NCI-H82 (cell line): Measurements from ENCODE around the gene KISS1.

ENCODE experiments used
- DNase-seq: peaks from one replicate; lab custom pipeline; 2025; lab: John Stamatoyannopoulos, UW

KISS1 gene

DNA sequence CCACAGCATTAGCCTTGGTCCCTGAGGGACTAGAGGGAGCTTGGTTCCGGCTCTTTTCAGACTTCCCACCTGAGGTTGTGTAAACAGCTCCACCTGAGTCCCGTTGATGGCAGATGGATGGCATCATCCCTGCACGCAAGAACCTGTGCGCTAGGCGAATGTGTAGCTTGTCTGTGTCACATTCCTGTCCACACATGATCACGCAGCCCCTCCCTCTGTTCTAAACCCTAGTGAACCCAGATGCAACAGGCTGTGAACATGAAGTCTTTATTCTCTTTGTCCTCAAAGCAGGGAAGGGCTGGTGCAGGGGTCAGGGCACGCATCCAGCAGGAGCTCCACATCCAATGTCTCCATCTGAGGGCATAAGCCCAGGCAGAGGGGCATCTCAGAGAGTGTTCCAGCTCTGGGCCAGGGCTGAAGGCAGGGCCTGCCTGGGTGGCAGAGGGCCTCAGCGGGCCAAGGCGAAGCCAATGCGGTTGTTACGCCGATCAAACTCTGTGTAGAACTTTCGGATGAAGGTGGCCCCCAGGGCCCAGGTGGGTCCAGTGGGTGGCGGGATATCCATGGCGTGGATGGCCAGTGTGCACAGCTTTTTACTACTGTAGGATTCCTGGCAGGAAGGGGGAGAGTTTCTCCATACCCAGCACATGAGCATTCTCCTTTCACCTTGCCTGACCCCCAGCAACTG lies 41.6 kb downstream of the KISS1 start:
- DNase-seq = no peak

DNA sequence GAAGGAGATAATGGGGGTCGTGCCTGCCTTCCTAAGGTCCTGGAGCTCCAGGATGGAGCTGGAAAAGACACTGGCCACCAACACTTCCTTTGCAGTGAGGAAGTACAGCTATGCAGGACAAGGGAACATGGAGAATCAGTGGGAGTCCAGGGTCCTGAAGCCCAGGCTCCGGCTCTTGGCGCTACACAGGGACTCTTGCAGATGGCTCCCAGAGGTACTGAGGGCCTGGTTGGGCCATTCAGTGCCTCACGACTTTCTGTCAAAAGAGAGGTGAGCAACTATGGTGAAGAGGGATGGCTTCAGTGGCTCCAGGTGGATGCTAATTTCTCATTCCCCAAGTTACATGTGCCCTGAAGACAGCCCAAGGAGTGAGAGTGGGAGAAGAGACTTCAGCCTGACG lies 42.6 kb downstream of the KISS1 start:
- DNase-seq = no peak

DNA sequence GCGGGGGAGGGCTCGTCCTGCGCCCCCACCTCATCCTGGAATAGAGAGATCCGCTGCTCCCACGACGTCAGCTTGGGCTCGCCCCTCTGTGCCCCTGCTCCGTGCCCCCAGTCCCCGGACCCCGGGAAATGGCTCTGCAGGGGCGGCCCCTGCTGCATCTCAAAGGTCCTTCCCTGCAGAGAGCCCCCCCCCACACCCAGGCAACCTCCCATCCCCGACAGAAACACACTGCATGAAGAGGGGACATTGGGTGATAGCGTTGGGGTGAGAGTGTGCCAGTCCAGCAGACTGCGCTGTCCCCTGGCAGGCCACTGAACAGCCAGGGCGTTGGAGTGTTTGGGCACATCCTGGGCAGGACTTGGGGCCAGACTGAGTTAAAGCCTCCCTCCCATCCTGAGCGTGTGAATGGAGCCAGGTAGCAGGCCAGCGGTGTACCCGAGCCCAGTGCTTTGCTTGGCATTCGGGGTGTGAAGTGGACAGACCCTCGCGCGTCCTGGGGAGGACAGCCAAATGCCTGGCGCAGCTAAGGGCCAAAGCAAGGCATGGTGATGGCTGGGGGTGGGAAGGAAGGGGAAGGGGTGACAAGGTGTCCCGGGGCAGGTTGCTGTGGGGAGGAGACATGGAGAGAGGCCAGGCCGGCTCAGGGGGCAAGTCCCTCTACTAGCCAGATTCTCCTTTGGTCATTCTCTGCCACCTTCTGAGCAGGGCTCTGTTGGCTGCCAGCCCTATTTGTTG lies 43.8 kb downstream of the KISS1 start:
- no peak for DNase-seq

DNA sequence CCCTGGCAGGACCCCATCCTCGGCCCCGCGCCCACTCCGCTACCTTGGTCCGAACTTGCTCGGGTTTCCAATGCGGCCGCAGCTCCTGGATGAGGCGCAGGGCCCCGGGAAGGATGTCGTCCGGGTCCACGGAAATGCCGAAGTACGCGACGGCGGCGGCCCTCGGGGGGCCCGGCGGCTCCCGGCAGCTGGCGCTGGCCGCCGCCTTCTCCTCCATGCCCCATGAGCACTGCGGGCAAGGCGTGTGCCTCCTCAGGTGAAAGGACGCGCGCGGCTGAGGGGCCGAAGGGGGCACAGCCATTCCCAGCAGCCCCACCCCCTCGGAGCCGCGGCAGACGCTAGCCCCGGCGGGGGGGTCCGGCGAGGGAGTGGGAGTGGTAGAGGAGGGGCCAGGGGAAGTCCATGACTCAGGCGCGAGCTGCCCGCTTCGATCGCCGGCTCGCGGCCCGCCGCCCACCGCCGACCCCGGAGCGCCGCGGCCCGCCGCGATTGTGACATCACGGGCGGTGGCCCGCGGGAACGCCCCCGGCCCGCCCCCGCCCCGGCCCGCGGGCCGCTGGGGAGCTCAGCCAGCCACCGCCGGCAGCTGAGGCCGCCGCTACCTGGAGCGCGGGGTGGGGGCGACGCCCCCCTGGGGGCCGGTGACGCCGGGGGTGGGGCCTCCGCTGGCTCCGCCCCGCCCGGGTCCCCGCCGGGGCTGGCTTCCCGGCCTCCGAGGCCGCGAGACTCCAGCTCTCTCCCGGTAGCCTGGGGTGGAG lies 44.6 kb downstream of the KISS1 start, which contains the start of gene ETNK2:
Gene ETNK2, minus strand, starts transcription at position 493 of the 758 bp plus-strand sequence. Its CDS starts 192 bp downstream, at position 301.
- peak; percentile 91 for DNase-seq

DNA sequence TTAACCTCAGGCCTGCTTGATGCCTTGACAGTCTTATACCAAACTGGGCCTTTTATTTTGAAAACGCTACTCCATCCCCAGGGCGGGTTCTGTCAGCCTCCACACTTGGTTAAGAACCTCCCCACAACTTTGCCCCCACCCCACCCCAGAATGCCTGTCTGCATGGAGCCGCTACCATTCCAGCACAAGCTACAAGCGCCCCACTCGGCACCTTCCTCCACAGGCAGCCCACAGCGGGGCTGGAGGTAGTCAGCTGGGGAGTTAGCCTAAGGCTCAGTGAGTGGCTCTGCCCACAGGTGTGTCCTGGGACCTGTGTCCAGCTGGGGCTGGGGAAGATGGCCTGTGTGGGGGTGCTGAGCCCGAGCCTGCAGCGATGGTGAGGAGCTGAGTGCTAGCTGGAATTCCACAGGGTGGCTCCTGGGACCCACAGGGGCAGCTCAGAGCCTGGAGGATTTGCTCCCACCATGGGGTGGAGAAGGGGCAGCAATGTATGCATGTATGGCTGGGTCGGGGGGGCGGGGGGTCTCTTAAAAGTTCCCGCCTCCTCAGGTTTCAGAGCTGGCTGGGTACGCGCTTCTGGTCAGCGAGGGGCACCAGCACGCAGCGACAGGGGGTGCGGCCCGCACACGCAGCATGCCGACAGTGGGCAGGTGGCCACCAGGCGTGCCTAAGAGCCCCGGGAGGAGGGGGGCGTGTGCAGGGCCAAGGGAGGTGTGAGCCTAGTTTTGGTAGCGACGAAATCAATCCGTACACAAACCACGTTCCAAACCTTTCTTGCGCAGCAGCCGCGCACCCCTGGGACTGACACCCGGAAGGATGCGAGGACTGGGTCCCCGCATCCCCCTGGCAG lies 45.4 kb downstream of the KISS1 start:
- DNase-seq = peak; percentile 62

DNA sequence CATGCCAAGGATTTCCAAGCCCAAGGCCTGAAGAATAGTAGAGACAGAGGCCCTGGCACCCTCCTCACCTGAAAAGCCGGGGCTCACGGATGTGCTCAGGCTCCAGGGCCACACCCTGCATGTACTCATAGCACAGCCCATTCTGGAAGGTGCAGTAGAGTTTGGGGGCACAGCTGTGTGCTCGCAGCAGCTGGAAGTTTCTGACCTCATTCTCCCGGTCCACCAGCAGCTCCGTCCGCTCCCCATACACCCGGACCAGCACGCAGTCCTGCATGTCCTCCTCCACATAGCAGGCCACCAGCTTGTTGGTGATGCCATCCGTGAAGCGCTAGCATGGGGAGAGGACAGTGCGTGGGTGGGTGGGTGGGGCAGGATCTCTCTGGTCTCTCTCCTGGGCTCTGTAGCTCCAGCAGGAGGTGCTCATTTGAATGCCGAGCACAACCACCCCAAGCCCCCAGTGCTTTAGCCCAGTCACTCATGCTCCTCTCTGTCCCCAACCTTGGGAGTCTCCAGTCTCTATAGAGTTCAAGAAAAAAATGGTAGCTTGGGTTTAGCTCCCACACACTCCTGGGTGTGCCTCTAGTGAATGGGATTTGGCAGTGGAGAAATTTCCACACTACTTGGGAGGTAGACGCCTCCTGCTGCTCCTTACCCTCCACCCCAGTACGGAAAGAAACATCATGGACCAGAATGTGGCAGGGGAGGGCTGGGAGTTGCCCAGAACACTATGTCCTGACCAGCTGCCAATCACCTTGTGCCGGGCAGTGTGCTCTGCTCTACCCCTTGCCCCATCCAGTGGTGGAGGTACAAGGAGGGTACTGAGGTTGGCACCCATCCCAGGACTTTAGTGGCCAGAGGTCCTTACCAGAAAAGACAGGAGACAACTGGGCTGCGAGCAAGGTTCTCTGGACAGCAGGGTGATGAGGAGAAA lies 46.4 kb downstream of the KISS1 start:
- no peak for DNase-seq

DNA sequence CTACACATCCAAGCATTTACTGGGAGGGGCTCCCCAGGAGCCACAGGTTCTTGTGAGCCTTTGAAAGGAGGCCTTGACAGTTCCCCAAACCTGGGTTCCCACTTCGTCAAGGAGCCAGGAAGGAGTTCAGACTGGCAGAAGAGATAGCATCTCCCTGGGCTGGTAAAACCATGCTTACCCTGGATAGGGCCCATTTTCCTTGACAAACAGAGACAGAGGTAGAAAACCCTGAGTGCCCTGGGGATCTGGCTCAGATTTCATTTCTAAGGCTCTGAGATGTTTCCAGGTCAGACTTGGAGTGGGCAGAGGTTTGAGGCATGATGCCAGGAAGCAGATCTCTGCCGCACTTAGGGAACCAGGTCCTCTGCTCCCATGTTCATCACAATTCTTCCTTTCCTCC lies 47.2 kb downstream of the KISS1 start:
- no peak for DNase-seq

DNA sequence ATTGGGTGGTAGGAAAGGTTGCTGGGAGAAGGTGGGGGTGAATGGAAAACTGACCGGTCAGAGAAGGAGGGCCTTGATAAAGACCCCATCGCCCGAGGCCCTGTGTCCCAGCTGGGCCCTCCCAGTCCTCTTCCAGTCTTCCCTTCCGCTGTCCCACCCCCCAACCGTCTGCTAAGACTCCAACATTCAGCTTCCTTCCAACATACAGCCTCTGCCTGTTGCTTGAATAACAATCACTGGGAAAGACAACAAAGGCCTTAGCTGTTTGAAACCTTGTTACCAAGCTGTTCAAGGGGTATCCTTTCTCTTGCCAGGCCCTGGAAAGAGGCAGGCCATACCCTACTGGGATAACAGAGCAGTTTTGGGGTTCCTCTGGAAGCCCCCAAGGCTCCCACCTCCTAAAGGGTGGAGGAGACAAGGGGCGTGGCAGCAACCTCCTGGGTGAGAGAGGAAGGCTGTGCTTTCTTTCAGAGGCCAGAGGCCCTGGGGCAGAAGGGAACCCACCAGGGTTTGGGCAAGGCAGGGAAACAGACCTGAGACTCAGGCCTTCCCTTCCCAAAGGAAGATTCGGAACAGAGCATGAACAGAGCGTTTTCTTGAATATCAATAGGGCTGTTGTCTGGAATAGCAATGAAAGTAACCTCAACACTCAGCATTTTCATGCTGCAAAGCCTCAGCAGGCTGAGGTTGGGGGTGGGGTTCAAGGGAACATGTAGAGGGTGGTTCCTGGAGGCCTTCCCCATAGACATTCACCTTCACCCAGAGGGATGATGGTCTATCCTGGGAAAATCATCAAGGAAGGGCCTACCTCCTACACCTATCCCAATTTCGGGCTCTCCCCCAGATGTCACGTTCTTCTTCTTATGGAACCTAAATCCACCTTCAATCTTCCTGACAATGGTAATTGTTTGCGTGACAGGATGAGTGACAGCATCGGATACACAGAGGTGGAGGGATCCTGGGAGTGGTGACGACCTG lies 48.6 kb downstream of the KISS1 start:
- DNase-seq = no peak

DNA sequence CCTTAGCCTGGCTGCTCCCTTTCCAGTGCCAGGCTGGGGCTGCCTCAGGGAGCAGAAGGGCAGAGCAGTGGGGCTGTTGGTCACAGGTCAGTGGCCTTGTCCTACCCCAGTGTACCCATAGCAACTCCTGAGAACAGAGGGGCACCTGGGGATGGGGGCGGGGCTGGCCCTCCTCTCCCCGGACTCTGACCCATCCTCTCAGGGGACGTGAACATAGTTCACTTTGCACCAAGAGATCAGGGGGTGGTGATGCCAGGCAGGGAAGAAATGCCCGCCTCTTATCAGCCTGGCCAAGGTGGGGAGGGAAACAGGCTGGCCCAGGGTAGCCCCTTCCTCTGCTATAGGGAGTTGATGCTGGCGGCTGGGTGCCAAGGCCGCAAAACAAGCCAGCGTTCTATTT lies 49.3 kb downstream of the KISS1 start:
- DNase-seq = no peak

DNA sequence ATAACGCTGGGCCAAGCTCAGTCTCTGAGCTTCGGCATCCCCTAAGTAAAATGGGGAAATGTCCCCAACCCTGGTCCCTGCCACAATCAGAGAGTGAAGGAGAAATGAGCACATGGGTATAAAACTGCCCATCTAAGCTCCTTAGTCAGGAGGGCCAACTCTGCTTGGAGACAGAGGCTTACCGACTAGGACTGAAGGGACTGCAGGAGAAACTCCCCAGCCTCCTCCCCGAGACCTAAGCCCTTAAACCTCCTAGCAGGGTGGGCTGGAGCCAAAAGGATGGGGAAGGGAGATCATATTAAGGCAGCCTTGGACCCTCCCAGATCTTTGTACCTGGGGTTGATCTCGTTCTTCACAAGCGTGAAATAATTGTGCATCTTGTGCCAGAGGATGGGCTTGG lies 50.0 kb downstream of the KISS1 start:
- DNase-seq = peak; percentile 87

DNA sequence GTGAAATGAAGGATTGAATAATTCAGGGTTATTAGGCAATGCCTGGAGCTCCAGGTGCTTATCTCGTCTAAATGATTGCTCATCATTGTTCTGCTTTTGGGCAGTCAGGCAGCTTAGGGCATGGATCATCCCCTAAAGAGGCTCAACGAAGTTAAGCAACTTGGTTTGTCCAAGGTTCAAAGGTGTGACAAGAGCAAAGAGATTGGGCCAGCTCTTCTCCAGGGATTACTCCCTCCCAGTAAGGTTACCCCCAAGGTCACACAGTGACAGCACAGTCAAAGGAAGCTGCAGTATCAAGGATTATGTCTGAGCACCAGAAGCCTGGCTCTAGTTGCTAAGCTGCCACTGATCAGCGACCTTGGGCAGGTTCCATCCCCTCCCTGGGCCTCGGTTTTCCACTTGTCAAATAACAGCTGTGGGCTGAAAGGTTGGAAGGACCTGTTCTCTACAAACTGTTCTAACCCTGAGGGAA lies 51.2 kb downstream of the KISS1 start:
- DNase-seq = peak; percentile 96

DNA sequence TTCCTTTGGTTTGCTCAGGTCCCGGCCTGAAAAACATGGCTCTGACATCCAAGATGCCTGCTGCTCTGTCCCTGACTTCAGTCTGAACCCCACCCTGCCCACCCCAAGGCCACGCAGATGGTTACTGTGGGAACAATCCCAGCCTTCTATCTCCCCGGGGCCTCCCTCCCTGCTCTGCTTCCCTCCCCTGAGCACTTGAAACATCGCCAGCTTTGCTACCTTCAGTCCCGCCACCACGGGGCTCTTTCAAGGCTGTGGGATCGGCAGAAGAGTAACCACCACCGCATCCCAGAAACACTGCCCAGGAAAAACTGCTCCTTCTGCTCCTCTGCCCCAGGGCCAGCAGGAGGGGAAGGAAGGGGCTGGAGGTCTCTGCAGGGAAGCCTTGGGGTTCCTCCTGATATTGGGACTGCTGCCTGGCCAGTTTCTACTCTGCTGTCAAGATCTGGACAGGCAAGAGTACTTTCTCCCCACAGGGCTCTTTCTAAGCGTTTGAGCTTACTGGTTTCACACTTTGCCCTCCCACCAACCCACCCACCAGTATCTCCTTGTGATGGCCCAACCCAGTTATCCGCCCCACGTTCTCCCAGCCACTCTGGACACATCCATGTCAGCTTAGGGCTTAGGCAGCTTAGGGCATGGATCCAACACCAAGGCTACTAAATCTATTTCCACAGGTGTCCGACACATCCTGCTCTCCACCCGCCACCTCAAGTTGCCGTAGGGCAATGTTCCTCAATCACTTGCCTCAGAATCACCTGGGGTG lies 52.8 kb downstream of the KISS1 start:
- DNase-seq = no peak

DNA sequence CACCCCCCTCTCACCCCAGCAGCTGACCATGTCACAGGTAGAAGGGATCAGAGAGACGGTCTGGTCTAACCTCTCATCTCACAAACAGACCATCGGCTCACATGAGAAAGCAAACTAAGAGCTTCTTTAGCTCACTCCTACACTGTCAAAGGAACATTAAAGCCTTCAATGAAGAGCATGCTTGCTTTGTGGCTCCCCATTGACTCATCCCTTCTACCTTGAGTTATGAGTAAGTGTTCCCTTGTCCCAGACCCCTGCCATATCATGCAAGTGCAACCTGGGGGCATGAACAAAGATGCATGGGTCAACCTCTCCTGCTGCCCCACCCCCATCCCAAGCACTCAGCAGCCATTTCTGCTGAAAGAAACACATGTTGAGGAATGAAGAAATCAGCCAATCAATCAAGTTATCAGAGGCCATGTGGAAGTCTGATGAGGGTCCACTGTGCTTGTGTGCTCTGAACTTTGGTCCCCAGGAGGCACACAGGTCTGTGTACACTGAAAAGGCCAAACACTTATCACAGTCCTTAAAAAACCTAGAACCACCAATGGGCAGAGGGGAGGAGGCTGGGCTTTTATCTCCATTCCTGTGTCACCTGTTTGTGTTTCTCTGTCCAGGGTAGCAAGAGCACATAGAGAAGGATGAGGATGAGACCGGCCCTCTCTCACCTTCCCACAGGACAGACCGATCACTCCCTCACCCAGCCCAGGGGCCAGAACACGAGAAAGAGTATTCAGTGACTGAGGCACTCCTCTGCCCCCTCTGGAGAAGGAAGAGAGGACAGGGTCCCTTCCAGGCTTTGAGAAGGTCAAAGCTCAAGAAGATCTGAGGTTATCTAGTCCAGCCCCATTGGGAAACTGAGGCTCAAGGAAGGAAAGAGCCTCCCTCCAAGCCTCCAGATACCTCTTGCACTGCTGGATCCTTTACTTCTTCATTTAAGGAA lies 54.0 kb downstream of the KISS1 start:
- no peak for DNase-seq

DNA sequence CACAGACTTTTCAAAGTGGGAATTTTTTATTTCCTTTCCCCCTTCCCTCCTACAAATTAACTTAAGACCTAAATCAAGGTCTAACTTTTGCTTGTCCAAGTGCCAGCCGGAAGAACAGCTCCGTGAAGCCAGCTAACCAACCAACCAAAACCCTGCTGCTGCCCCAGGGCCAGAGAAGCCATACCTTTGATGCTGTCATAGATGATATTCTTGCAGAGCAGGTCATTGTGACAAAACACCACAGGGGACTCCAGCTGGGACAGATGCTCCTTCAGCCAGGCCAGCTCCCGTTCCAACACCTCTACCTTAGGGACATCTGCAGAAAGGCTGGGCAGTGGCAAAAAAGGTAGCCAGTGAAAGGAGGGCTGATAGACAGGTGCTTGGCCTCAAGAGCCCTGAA lies 55.2 kb downstream of the KISS1 start:
- DNase-seq = no peak
